PC-9 (cell line): ENCODE data around the gene OGFRL1. TPM values are rescaled to one million over a fixed set of nuclear protein-coding genes. Genes with fewer than 3 reads are reported as not detected.

ENCODE experiments used
- BruUV-seq: library from RNA; stranded (reverse); fragments of 400-500 nt; replicated peaks from 2 replicates; lab custom pipeline; 2021; lab: Mats Ljungman, UMichigan
- CTCF ChIA-PET: fragments of 300-600 bp; sonication (Branson Sonifier 250); formaldehyde crosslinking; loops from one replicate; lab custom pipeline; 2022; ENCODE audit warnings: antibody characterized with exemption; lab: Charles Lee
- POLR2A ChIA-PET: fragments of 300-600 bp; sonication (Branson Sonifier 250); formaldehyde crosslinking; loops from one replicate; lab custom pipeline; 2022; ENCODE audit warnings: antibody characterized with exemption; ENCODE audit not compliant: unreplicated experiment; lab: Charles Lee
- DNase-seq, 2 experiments: peaks; one replicate each; pipeline versions ENCODE4 v3.0.0 to v3.0.0-alpha.2; 2015 to 2022; ENCODE audit warnings: mixed read lengths in 1 of 2
- H2AFZ ChIP-seq: fragments of 200-600 bp; sonication (generic); 2 replicates; pipeline ENCODE4 v1.8.1; 2017; ENCODE audit warnings: antibody characterized with exemption
- H3F3A ChIP-seq: fragments of 200-600 bp; sonication (generic); 2 replicates; pipeline ENCODE4 v1.8.1; 2017; ENCODE audit warnings: antibody characterized with exemption, mild to moderate bottlenecking, low read depth; ENCODE audit not compliant: insufficient read depth
- H3K27ac ChIP-seq: fragments of 200-600 bp; sonication (generic); 2 replicates; pipeline ENCODE4 v1.6.1; 2016; ENCODE audit warnings: mixed run types
- H3K27me3 ChIP-seq: fragments of 200-600 bp; sonication (generic); 2 replicates; pipeline ENCODE4 v1.6.1; 2016; ENCODE audit warnings: low read depth, mixed run types; ENCODE audit not compliant: insufficient read depth
- H3K36me3 ChIP-seq: fragments of 200-600 bp; sonication (generic); 2 replicates; pipeline ENCODE4 v1.6.1; 2016; ENCODE audit warnings: low read depth, mixed run types
- H3K4me1 ChIP-seq: fragments of 200-600 bp; sonication (generic); replicated peaks from 2 replicates; pipeline ENCODE4 v1.6.1; 2016; ENCODE audit warnings: mixed run types; ENCODE audit not compliant: insufficient read depth
- H3K4me2 ChIP-seq: fragments of 200-600 bp; sonication (generic); 2 replicates; pipeline ENCODE4 v1.6.1; 2017; ENCODE audit warnings: mixed run types
- H3K4me3 ChIP-seq: fragments of 200-600 bp; sonication (generic); 2 replicates; pipeline ENCODE4 v1.6.1; 2016; ENCODE audit warnings: mixed run types
- H3K79me2 ChIP-seq: fragments of 200-600 bp; sonication (generic); 2 replicates; pipeline ENCODE4 v1.6.1; 2017; ENCODE audit warnings: low read depth, mixed run types
- H3K9me2 ChIP-seq: fragments of 200-600 bp; sonication (generic); 2 replicates; pipeline ENCODE4 v1.8.1; 2017; ENCODE audit warnings: mild to moderate bottlenecking; ENCODE audit not compliant: insufficient read depth
- H3K9me3 ChIP-seq: fragments of 200-600 bp; sonication (generic); 2 replicates; pipeline ENCODE4 v1.8.1; 2016; ENCODE audit warnings: low read depth; ENCODE audit not compliant: insufficient read depth
- H4K20me1 ChIP-seq: fragments of 200-600 bp; sonication (generic); 2 replicates; pipeline ENCODE4 v1.8.1; 2017; ENCODE audit not compliant: insufficient read depth
- EZH2 ChIP-seq: fragments of 200-600 bp; sonication (generic); IDR thresholded peaks from 2 replicates; pipeline ENCODE4 v1.8.0; 2017; ENCODE audit warnings: antibody characterized with exemption, low read depth
- intact Hi-C: fragments of 100-400 bp; cut with micrococcal nuclease; formaldehyde crosslinking; loops from one replicate; pipeline ENCODE4 v1.10.0; 2022; ENCODE audit not compliant: unreplicated experiment
- total RNA-seq: library from RNA; stranded (reverse); gene quantifications from 2 replicates; pipeline ENCODE4 v1.2.3, GENCODE V29; 2021
- TF ChIP-seq, protein P1 (sequence below): fragments of 200-600 bp; sonication (generic); conservative IDR thresholded peaks from 2 replicates; pipeline ENCODE4 v1.6.1; 2017; ENCODE audit warnings: mixed run types, antibody characterized with exemption, mild to moderate bottlenecking, moderate library complexity

OGFRL1 gene
- total RNA-seq, 1 experiment from 2014 or later, result 11.0 TPM

DNA sequence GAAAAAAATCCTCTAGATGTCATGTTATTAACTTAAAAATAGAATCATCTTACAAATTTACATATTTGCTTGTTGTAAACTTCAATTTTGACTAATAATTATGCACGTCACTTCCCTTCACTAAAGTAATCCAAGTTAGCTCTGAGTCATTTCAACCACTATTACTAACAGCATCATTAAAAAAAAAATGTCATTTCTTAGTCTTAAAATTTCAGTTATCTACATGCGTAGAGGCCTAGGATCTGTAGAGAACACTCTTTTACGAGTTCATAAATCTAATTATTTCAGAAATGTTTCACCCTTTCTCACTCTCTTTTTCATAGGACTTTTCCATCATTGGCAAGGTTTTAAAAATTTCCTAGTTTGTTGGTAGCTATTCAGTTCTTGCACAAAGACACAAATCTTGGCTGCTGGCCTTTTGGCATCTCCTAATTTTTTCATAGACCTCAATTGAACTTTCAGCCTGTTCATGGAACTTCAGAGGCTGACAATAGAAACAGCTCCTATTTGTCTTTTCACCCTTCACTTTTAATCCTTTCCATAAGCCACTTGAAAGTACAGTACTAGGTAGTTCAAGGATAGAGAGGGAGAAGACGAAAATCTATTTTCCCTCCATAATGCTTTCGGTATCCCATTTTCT lies 61.5 kb downstream of the OGFRL1 start:
- no peaks in the 10 kb centered on the region for H3K27me3 ChIP-seq
- H2AFZ ChIP-seq, result no peak overlapping the region
- TF ChIP-seq, protein P1, sequence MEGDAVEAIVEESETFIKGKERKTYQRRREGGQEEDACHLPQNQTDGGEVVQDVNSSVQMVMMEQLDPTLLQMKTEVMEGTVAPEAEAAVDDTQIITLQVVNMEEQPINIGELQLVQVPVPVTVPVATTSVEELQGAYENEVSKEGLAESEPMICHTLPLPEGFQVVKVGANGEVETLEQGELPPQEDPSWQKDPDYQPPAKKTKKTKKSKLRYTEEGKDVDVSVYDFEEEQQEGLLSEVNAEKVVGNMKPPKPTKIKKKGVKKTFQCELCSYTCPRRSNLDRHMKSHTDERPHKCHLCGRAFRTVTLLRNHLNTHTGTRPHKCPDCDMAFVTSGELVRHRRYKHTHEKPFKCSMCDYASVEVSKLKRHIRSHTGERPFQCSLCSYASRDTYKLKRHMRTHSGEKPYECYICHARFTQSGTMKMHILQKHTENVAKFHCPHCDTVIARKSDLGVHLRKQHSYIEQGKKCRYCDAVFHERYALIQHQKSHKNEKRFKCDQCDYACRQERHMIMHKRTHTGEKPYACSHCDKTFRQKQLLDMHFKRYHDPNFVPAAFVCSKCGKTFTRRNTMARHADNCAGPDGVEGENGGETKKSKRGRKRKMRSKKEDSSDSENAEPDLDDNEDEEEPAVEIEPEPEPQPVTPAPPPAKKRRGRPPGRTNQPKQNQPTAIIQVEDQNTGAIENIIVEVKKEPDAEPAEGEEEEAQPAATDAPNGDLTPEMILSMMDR, result no peak
- TF ChIP-seq EZH2, result no peak
- no peak overlapping the region for H3K27ac ChIP-seq
- no peaks in the 10 kb centered on the region for H3K4me1 ChIP-seq
- intact Hi-C loops, result loop anchor here (1.0 to 10.0 kb wide), 3 partner anchors 160 to 645 kb away; no protein-coding TSS in a partner anchor
- BruUV-seq, result no TSS peak
- no peak for DNase-seq
- no peak overlapping the region for H3K4me2 ChIP-seq
- H3K4me3 ChIP-seq, result no peak overlapping the region
- no peaks in the 10 kb centered on the region for H3K9me3 ChIP-seq
- H3K9me2 ChIP-seq, result no peaks in the 10 kb centered on the region
- H3K79me2 ChIP-seq, result no peaks in the 10 kb centered on the region
- POLR2A ChIA-PET, result no interaction called here
- H4K20me1 ChIP-seq, result no peaks in the 10 kb centered on the region; the same call in 1 of the 2 replicates
- H3F3A ChIP-seq, result no peaks in the 10 kb centered on the region
- H3K36me3 ChIP-seq, result no peaks in the 10 kb centered on the region
- CTCF ChIA-PET, result no interaction called here

DNA sequence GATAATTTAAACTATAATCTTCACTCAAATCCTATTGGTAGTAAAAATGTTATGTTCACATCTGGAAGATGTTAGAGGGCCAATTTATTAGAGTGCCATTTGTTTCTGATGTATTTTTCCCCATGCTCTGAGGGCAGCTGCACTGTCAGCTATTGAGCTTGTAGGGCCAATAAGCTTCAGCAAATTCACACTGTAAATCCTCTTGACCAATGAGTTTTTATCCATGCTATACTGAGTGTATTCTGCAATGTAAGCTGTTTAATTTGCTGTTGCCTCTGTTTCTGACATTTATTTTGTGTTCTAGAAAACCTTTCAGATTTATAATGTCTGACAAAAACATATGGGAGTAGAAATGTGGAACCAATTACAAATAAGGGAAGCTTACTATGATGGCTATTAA lies 62.6 kb downstream of the OGFRL1 start:
- TF ChIP-seq EZH2, result no peak
- TF ChIP-seq, protein P1, result no peak
- Histone ChIP-seq H3K4me2 (no peak overlapping the region), H3K4me3 (no peak overlapping the region), H3K79me2 (no peaks in the 10 kb centered on the region), H2AFZ (no peak overlapping the region), H3K36me3 (no peaks in the 10 kb centered on the region), H3K27ac (no peak overlapping the region), H3K27me3 (no peaks in the 10 kb centered on the region), H3K4me1 (no peaks in the 10 kb centered on the region), H3K9me3 (no peaks in the 10 kb centered on the region), H3K9me2 (no peaks in the 10 kb centered on the region), H4K20me1 (no peaks in the 10 kb centered on the region; the same call in 1 of the 2 replicates), H3F3A (no peaks in the 10 kb centered on the region)
- intact Hi-C loops, result loop anchor here (10.0 kb wide), 1 partner anchor 646 kb away; no protein-coding TSS in a partner anchor
- no peak for DNase-seq
- ChIA-PET CTCF (interaction anchor here (0.8 kb wide), 1 partner anchor 161 kb away, joined by 5 read pairs; no protein-coding TSS in a partner anchor), POLR2A (interaction anchor here (0.6 kb wide), 1 partner anchor 89 kb away, joined by 4 read pairs; no protein-coding TSS in a partner anchor)
- BruUV-seq, result no TSS peak
